ENCODE results near the gene NSL1.
A peak's percentile ranks its signal among the peaks of the same experiment; 100 is the strongest.

The NSL1 gene

GRCh38 chr1:212752934-212753497, 38.6 kb downstream of the NSL1 start:
- Histone ChIP-seq H3K9me3 (ENCODE audit: insufficient read depth, low read length, severe bottlenecking) (no peaks in the 10 kb centered on the region), H2AFZ (ENCODE audit: low read depth, low read length) (no peak overlapping the region), H3K4me1 (ENCODE audit: insufficient read depth, low read length) (peaks cover 4% of the 10 kb centered on the region; the same call in 1 of the 2 replicates), H3K27me3 (ENCODE audit: insufficient read depth, low read length, poor library complexity) (no peaks in the 10 kb centered on the region), H3K4me3 (ENCODE audit: low read depth in 1 of 2, low read length in 2 of 2) (no peak overlapping the region), H3K79me2 (ENCODE audit: insufficient read depth, low read length) (peaks cover 33% of the 10 kb centered on the region), H3K4me2 (ENCODE audit: insufficient read depth, low read length) (no peak overlapping the region), H4K20me1 (ENCODE audit: insufficient read depth, low read length) (peaks cover 11% of the 10 kb centered on the region; the same call in 1 of the 2 replicates), H3K9ac (ENCODE audit: low read depth, low read length) (no peak overlapping the region), H3K27ac (ENCODE audit: low read length) (no peak overlapping the region), H3K36me3 (ENCODE audit: insufficient read depth, low read length) (peaks cover 11% of the 10 kb centered on the region)
- ATAC-seq (ENCODE audit: insufficient read depth, low read depth): no peak
- no peak for TF ChIP-seq CTCF (IDR thresholded peaks at IDR 0.05; ENCODE audit: borderline replicate concordance, extremely low read depth, low read length, poor library complexity, severe bottlenecking)
- TF ChIP-seq EZH2 (IDR thresholded peaks at IDR 0.05; ENCODE audit: borderline replicate concordance, low read depth, low read length, severe bottlenecking): no peak
- no peak for DNase-seq

GRCh38 chr1:212752252-212752933, 39.2 kb downstream of the NSL1 start:
- Histone ChIP-seq H3K4me1 (ENCODE audit: insufficient read depth, low read length) (peaks cover 4% of the 10 kb centered on the region; the same call in 1 of the 2 replicates), H3K36me3 (ENCODE audit: insufficient read depth, low read length) (peaks cover 5% of the 10 kb centered on the region), H2AFZ (ENCODE audit: low read depth, low read length) (no peak overlapping the region), H3K4me2 (ENCODE audit: insufficient read depth, low read length) (no peak overlapping the region), H3K9me3 (ENCODE audit: insufficient read depth, low read length, severe bottlenecking) (no peaks in the 10 kb centered on the region), H4K20me1 (ENCODE audit: insufficient read depth, low read length) (peaks cover 11% of the 10 kb centered on the region; the same call in 1 of the 2 replicates), H3K27ac (ENCODE audit: low read length) (no peak overlapping the region), H3K9ac (ENCODE audit: low read depth, low read length) (no peak overlapping the region), H3K4me3 (ENCODE audit: low read depth in 1 of 2, low read length in 2 of 2) (no peak overlapping the region), H3K27me3 (ENCODE audit: insufficient read depth, low read length, poor library complexity) (no peaks in the 10 kb centered on the region), H3K79me2 (ENCODE audit: insufficient read depth, low read length) (peaks cover 29% of the 10 kb centered on the region)
- DNase-seq (no peak), ATAC-seq (ENCODE audit: insufficient read depth, low read depth) (no peak)
- TF ChIP-seq CTCF (IDR thresholded peaks at IDR 0.05; ENCODE audit: borderline replicate concordance, extremely low read depth, low read length, poor library complexity, severe bottlenecking) (no peak), EZH2 (IDR thresholded peaks at IDR 0.05; ENCODE audit: borderline replicate concordance, low read depth, low read length, severe bottlenecking) (no peak)

GRCh38 chr1:212749821-212750535, 41.6 kb downstream of the NSL1 start:
- no peak for DNase-seq
- H3K4me3 ChIP-seq (ENCODE audit: low read depth in 1 of 2, low read length in 2 of 2): no peak overlapping the region
- TF ChIP-seq CTCF (IDR thresholded peaks at IDR 0.05; ENCODE audit: borderline replicate concordance, extremely low read depth, low read length, poor library complexity, severe bottlenecking) (peak; percentile 75), EZH2 (IDR thresholded peaks at IDR 0.05; ENCODE audit: borderline replicate concordance, low read depth, low read length, severe bottlenecking) (no peak)
- peak; percentile 56; the same call in 1 of the 3 replicates for ATAC-seq (ENCODE audit: insufficient read depth, low read depth)
- H2AFZ ChIP-seq (ENCODE audit: low read depth, low read length): no peak overlapping the region
- no peak overlapping the region for H3K9ac ChIP-seq (ENCODE audit: low read depth, low read length)
- no peak overlapping the region for H3K4me2 ChIP-seq (ENCODE audit: insufficient read depth, low read length)
- H3K79me2 ChIP-seq (ENCODE audit: insufficient read depth, low read length): peaks cover 41% of the 10 kb centered on the region
- no peaks in the 10 kb centered on the region for H3K9me3 ChIP-seq (ENCODE audit: insufficient read depth, low read length, severe bottlenecking)
- no peaks in the 10 kb centered on the region; the same call in 1 of the 2 replicates for H3K36me3 ChIP-seq (ENCODE audit: insufficient read depth, low read length)
- H4K20me1 ChIP-seq (ENCODE audit: insufficient read depth, low read length): peaks cover 11% of the 10 kb centered on the region; the same call in 1 of the 2 replicates
- H3K4me1 ChIP-seq (ENCODE audit: insufficient read depth, low read length): peaks cover 4% of the 10 kb centered on the region; the same call in 1 of the 2 replicates
- H3K27ac ChIP-seq (ENCODE audit: low read length): no peak overlapping the region
- H3K27me3 ChIP-seq (ENCODE audit: insufficient read depth, low read length, poor library complexity): no peaks in the 10 kb centered on the region
